HUES48 (cell line): Measurements from ENCODE around the gene VWA5B1.
A peak's percentile ranks its signal among the peaks of the same experiment; 100 is the strongest.

Experiments used
- H3K27ac ChIP-seq: one replicate; pipeline ENCODE4 v1.7.0; 2013; ENCODE audit warnings: low read depth, low read length, inconsistent platforms
- H3K27me3 ChIP-seq: 2 replicates; pipeline ENCODE4 v1.6.1; 2013; ENCODE audit warnings: mild to moderate bottlenecking, low read length; ENCODE audit not compliant: control insufficient read depth, insufficient read depth
- H3K36me3 ChIP-seq: 2 replicates; pipeline ENCODE4 v1.6.1; 2013; ENCODE audit warnings: low read length; ENCODE audit not compliant: control insufficient read depth, insufficient read depth
- H3K4me1 ChIP-seq: 2 replicates; pipeline ENCODE4 v1.6.1; 2013; ENCODE audit warnings: mild to moderate bottlenecking, low read length; ENCODE audit not compliant: control insufficient read depth, insufficient read depth
- H3K4me3 ChIP-seq: 2 replicates; pipeline ENCODE4 v1.5.1; 2013; ENCODE audit warnings: mild to moderate bottlenecking, low read depth, low read length
- H3K9ac ChIP-seq: 2 replicates; pipeline ENCODE4 v1.6.1; 2013; ENCODE audit warnings: mild to moderate bottlenecking, low read depth, low read length, moderate library complexity
- H3K9me3 ChIP-seq: 2 replicates; pipeline ENCODE4 v1.6.1; 2013; ENCODE audit warnings: low read length; ENCODE audit not compliant: control insufficient read depth, insufficient read depth

VWA5B1 gene

GRCh38 chr1:20290624-20291597 lies at the start of gene VWA5B1:
VWA5B1 (plus strand) TSS chr1:20290875; CDS start chr1:20310602, 19,727 bp downstream.
- H3K4me3 ChIP-seq: peak within 1 kb of the TSS; percentile 52

GRCh38 chr1:20242890-20243479 lies 47.7 kb upstream of the VWA5B1 start:
- no peak overlapping the region for H3K4me3 ChIP-seq
- no peaks in the 10 kb centered on the region for H3K9me3 ChIP-seq
- H3K36me3 ChIP-seq: no peaks in the 10 kb centered on the region
- no peak overlapping the region for H3K9ac ChIP-seq
- no peak overlapping the region for H3K27ac ChIP-seq
- H3K4me1 ChIP-seq: 0 out of 2 replicates have a peak, but pooled peaks cover 4% of the 10 kb centered on the region
- no peaks in the 10 kb centered on the region for H3K27me3 ChIP-seq

More at GRCh38 chr1:20290624-20291597, at the start of gene VWA5B1:
- Histone ChIP-seq H3K27me3 (peaks cover 34% of the 10 kb centered on the region), H3K36me3 (no peaks in the 10 kb centered on the region), H3K9me3 (no peaks in the 10 kb centered on the region), H3K4me1 (peaks cover 15% of the 10 kb centered on the region), H3K27ac (peak within 1 kb of the TSS; percentile 39), H3K9ac (no peak within 1 kb of the TSS; the same call in 1 of the 2 replicates)

- Histone ChIP-seq H3K27me3 (peaks cover 5% of the 10 kb centered on the region), H3K4me1 (0 out of 2 replicates have a peak, but pooled peaks cover 4% of the 10 kb centered on the region), H3K4me3 (no peak overlapping the region), H3K27ac (no peak overlapping the region), H3K9me3 (no peaks in the 10 kb centered on the region), H3K9ac (no peak overlapping the region), H3K36me3 (no peaks in the 10 kb centered on the region)
Observed at GRCh38 chr1:20248971-20249612, 41.6 kb upstream of the VWA5B1 start.

GRCh38 chr1:20250340-20250989 lies 40.2 kb upstream of the VWA5B1 start:
- H3K9ac ChIP-seq: no peak overlapping the region
- no peak overlapping the region for H3K27ac ChIP-seq
- no peaks in the 10 kb centered on the region for H3K36me3 ChIP-seq
- 0 out of 2 replicates have a peak, but pooled peaks cover 4% of the 10 kb centered on the region for H3K4me1 ChIP-seq
- H3K9me3 ChIP-seq: no peaks in the 10 kb centered on the region
- H3K4me3 ChIP-seq: no peak overlapping the region
- peaks cover 5% of the 10 kb centered on the region for H3K27me3 ChIP-seq

GRCh38 chr1:20252587-20252986 lies 38.1 kb upstream of the VWA5B1 start:
- no peaks in the 10 kb centered on the region for H3K9me3 ChIP-seq
- peaks cover 5% of the 10 kb centered on the region for H3K27me3 ChIP-seq
- H3K27ac ChIP-seq: no peak overlapping the region
- no peaks in the 10 kb centered on the region for H3K36me3 ChIP-seq
- no peak overlapping the region for H3K9ac ChIP-seq
- H3K4me3 ChIP-seq: no peak overlapping the region
- 0 out of 2 replicates have a peak, but pooled peaks cover 4% of the 10 kb centered on the region for H3K4me1 ChIP-seq

- Histone ChIP-seq H3K9ac (no peak overlapping the region), H3K27ac (no peak overlapping the region), H3K9me3 (no peaks in the 10 kb centered on the region), H3K4me3 (no peak overlapping the region), H3K27me3 (peaks cover under 1% of the 10 kb centered on the region; the same call in 1 of the 2 replicates), H3K4me1 (no peaks in the 10 kb centered on the region), H3K36me3 (no peaks in the 10 kb centered on the region)
Observed at GRCh38 chr1:20255666-20256065, 35.0 kb upstream of the VWA5B1 start.

- Histone ChIP-seq H3K4me1 (no peaks in the 10 kb centered on the region), H3K4me3 (no peak overlapping the region), H3K27me3 (no peaks in the 10 kb centered on the region), H3K9ac (no peak overlapping the region), H3K9me3 (no peaks in the 10 kb centered on the region), H3K36me3 (no peaks in the 10 kb centered on the region), H3K27ac (no peak overlapping the region)
Observed at GRCh38 chr1:20259646-20260045, 31.0 kb upstream of the VWA5B1 start.

- Histone ChIP-seq H3K27ac (no peak overlapping the region), H3K36me3 (no peaks in the 10 kb centered on the region), H3K9ac (no peak overlapping the region), H3K4me3 (no peak overlapping the region), H3K9me3 (no peaks in the 10 kb centered on the region), H3K4me1 (no peaks in the 10 kb centered on the region), H3K27me3 (no peaks in the 10 kb centered on the region)
Observed at GRCh38 chr1:20261095-20261494, 29.6 kb upstream of the VWA5B1 start.

- no peaks in the 10 kb centered on the region for H3K4me1 ChIP-seq
- H3K9me3 ChIP-seq: no peaks in the 10 kb centered on the region
- no peak overlapping the region for H3K4me3 ChIP-seq
- H3K9ac ChIP-seq: no peak overlapping the region
- H3K27ac ChIP-seq: no peak overlapping the region
- no peaks in the 10 kb centered on the region for H3K27me3 ChIP-seq
- no peaks in the 10 kb centered on the region for H3K36me3 ChIP-seq
Observed at GRCh38 chr1:20262810-20263534, 27.7 kb upstream of the VWA5B1 start.

- H3K36me3 ChIP-seq: no peaks in the 10 kb centered on the region
- H3K27me3 ChIP-seq: no peaks in the 10 kb centered on the region
- no peaks in the 10 kb centered on the region for H3K4me1 ChIP-seq
- H3K9me3 ChIP-seq: no peaks in the 10 kb centered on the region
- H3K27ac ChIP-seq: no peak overlapping the region
- no peak overlapping the region for H3K4me3 ChIP-seq
- H3K9ac ChIP-seq: no peak overlapping the region
Observed at GRCh38 chr1:20265250-20265649, 25.4 kb upstream of the VWA5B1 start.
